HEK293T (cell line): ENCODE data around the gene KCNQ1OT1.

Experiments used
- ARNT ChIP-seq: fragments of 450-650 bp; IDR thresholded peaks from 2 replicates; pipeline ENCODE4 v1.6.1; 2017; ENCODE audit warnings: mild to moderate bottlenecking
- BHLHE40 ChIP-seq: fragments of 450-650 bp; IDR thresholded peaks from 2 replicates; pipeline ENCODE4 v1.6.1; 2016; ENCODE audit warnings: mild to moderate bottlenecking, moderate library complexity, borderline replicate concordance
- CTBP1 ChIP-seq: fragments of 450-650 bp; IDR thresholded peaks from 2 replicates; pipeline ENCODE4 v1.6.1; 2016; ENCODE audit warnings: borderline replicate concordance
- ELF4 ChIP-seq: fragments of 450-650 bp; IDR thresholded peaks from 2 replicates; pipeline ENCODE4 v1.6.1; 2017; ENCODE audit warnings: antibody characterized with exemption
- FOXA1 ChIP-seq: fragments of 450-650 bp; IDR thresholded peaks from 2 replicates; pipeline ENCODE4 v1.6.1; 2016; ENCODE audit warnings: mild to moderate bottlenecking
- FOXK2 ChIP-seq: fragments of 450-650 bp; IDR thresholded peaks from 2 replicates; pipeline ENCODE4 v1.6.1; 2016; ENCODE audit warnings: mild to moderate bottlenecking
- FOXM1 ChIP-seq: fragments of 450-650 bp; IDR thresholded peaks from 2 replicates; pipeline ENCODE4 v1.6.1; 2017; ENCODE audit warnings: mild to moderate bottlenecking, borderline replicate concordance
- HDGF ChIP-seq: fragments of 450-650 bp; IDR thresholded peaks from 2 replicates; pipeline ENCODE4 v1.6.1; 2017; ENCODE audit warnings: antibody characterized with exemption, borderline replicate concordance
- LEF1 ChIP-seq: fragments of 450-650 bp; IDR thresholded peaks from 2 replicates; pipeline ENCODE4 v1.6.1; 2017; ENCODE audit warnings: mild to moderate bottlenecking, borderline replicate concordance
- NFRKB ChIP-seq: fragments of 450-650 bp; IDR thresholded peaks from 2 replicates; pipeline ENCODE4 v1.6.1; 2016; ENCODE audit warnings: mild to moderate bottlenecking, moderate library complexity
- PKNOX1 ChIP-seq: fragments of 450-650 bp; IDR thresholded peaks from 2 replicates; pipeline ENCODE4 v1.6.1; 2016
- SP1 ChIP-seq: fragments of 450-650 bp; IDR thresholded peaks from 2 replicates; pipeline ENCODE4 v1.6.1; 2017
- TARDBP ChIP-seq: fragments of 450-650 bp; IDR thresholded peaks from 2 replicates; pipeline ENCODE4 v1.6.1; 2016

DNA sequence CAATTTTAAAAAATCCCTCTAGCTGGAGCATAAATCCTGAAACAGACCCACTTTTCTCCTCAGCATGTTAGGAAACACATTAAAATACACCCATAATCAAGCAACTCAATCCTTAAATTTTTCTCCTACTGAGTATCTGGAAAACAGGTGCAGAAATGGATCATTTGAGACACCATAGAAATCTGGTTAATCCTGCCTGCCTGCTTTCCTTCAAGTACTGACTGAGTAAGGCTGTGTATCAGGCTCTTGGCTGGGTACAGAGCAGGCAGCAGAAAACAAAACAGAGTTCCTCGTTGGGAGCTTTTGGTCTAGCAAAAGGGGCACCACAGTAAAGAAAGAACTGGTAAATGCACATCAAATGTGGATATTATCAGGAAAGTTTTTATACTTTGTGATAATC, 1.9 kb downstream of the KCNQ1OT1 start:
- TF ChIP-seq SP1, result no peak
- no peak for TF ChIP-seq ELF4
- no peak for TF ChIP-seq ARNT
- TF ChIP-seq LEF1, result no peak
- TF ChIP-seq NFRKB, result no peak
- no peak for TF ChIP-seq BHLHE40
- TF ChIP-seq CTBP1, result no peak
- TF ChIP-seq FOXK2, result no peak
- TF ChIP-seq FOXM1, result no peak
- no peak for TF ChIP-seq FOXA1
- TF ChIP-seq TARDBP, result no peak
- TF ChIP-seq HDGF, result no peak
- no peak for TF ChIP-seq PKNOX1
